IPS-11a (cell line): Measurements from ENCODE around the gene KRTAP5-6.

ENCODE experiments used
- H3K4me3 ChIP-seq: one replicate; pipeline ENCODE4 v1.5.1; 2013; ENCODE audit warnings: low read depth, low read length, control low read depth

KRTAP5-6 gene

DNA sequence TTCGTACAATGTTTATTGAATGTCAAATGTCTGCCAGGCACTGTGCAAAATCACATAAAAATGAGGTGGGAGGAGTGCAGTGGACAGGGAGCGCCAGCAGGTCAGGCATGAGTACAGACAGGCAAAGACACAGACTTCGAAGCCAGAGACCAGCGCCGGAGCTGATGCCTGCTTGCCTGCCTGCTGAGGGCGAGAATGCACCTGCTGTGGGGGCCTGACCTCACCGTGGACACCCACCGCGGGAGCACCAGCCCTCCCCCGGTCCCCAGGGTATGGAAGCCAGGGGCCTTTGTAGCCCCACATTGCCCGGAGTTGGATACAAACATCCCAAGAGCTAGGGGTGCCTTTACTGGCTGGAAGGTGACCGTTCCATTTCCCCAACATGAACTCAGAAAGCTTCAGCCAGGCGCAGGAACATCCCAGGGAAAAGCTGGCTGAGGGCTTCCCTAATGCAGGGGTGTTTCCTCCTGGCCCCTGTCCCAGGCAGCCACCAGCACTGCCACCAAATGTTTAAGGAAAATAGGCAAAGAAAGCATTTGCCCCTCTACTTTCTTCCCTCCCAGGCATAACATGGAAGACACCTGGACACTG, 35.5 kb downstream of the KRTAP5-6 start:
- no peak overlapping the region for H3K4me3 ChIP-seq

DNA sequence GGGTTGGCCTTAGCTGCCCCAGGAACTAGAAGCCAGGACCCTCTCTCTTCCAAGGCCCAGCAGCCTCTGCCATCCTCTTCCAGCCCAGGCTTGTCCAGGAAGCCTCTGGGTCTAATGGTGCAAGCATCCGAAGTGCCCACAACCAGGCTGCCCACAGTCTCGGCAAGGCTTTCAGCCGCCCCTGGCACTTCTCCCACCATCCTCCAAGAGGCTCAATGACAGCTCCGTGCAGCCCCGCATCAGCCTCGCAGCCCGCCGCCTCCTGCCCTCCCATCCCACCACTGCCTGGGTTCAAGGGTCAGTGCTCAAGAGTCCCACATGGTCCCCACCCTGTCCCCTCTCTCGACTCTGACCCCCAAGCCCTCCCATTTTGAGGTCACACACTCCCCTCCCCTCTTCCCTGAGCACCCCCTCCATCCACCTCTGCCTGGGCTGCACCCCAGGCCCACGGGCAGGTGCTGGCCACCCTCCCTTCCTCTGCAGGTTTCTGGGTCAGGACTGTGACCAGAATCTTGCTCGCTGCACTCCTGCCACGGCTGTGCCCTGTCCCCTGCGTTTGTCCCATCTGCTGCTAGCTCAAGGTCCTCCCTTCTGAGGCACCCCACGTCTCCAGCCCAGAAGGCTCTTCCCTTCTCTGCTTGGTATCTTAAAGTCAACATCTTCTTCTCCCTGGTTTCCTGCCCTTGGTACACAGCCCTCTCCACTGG, 36.2 kb downstream of the KRTAP5-6 start:
- no peak overlapping the region for H3K4me3 ChIP-seq

DNA sequence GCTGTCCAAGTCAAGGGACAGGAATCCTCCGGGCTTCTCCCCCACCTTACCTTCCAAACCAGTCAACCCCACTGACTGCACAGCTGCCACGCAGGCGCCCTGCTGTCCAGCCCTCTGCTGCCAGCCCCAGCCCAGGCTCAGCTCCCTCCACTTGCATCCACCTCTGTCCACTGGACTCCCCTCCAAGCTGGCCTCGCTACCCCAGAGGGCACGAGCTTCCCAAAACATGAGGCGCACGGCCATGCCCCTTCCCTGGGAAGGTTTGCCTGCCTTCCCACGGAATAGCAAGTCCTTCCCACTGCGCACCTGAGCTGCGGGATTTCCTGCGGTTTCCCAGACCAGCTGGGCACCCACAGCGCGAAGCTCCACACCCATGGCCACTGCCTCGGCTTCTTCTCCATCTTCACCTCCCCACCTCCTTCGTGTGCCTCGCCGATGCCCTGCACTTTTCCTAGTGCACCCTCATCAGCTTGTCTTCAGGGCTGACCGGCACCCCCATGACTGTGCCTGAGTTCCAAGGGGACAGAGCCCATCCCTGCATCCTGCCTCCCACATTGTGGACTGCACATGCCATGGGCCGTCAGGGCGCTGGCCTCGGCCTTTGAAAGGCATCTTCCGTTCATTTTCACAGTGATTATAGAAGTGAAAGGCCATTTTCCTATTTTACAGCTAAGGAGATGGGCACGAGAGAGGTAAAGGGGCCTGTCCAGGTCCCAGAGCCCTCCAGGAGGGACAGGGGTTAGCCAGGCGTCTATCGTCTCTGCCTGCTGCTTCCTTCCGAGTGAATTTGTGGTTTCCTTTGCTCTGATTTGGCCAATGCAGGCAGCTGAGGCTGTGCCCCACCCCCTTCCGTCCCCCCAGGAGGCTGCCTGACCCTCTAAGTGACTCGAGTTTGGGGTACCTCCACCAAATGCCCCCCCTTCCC, 37.0 kb downstream of the KRTAP5-6 start:
- no peak overlapping the region for H3K4me3 ChIP-seq

DNA sequence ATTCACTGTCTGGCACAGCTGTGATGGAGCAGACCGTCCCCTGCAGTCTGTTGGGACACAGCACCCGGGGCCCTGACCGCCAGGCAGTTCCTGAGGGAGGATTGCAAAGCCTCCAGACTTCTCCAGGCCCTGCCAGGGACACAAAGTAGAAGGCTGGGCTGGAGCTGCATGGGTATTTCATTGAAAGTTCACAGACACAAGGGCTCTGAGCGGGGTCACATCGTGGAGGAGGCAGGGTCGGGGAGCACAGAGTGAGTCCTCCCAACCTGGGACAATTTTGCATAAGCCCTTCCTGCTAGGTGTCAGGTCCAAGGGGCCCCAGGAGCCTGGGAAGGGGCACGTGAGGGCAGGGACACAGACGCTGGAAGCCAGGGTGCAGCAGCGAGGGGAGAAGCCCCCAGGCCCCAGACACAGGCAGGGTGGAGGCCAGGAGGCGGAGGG, 37.7 kb downstream of the KRTAP5-6 start:
- H3K4me3 ChIP-seq: no peak overlapping the region

GRCh38 chr11:1735271-1735670, 38.3 kb downstream of the KRTAP5-6 start:
- H3K4me3 ChIP-seq: no peak overlapping the region

DNA sequence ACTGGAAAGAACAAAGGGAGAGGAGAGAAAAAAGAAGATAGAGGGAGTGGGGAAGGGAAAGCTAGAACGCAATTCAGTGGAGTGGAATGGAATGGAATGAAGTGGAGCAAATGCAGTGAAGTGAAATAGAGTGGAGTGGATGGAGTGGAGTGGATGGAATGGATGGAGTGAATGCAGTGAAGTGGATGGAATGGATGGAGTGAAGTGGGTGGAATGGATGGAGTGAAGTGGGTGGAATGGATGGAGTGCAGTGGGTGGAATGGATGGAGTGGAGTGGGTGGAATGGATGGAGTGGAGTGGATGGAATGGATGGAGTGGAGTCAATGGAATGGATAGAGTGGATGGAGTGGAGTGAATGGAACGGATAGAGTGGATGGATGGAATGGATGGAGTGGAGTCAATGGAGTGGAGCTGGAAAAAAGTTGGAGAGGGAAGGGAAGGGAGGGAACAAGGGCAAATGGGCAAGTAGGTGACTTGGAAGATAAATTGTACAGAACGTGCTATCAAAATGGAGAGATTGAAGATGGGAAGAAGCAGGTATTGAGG, 39.5 kb downstream of the KRTAP5-6 start:
- H3K4me3 ChIP-seq: no peak overlapping the region

DNA sequence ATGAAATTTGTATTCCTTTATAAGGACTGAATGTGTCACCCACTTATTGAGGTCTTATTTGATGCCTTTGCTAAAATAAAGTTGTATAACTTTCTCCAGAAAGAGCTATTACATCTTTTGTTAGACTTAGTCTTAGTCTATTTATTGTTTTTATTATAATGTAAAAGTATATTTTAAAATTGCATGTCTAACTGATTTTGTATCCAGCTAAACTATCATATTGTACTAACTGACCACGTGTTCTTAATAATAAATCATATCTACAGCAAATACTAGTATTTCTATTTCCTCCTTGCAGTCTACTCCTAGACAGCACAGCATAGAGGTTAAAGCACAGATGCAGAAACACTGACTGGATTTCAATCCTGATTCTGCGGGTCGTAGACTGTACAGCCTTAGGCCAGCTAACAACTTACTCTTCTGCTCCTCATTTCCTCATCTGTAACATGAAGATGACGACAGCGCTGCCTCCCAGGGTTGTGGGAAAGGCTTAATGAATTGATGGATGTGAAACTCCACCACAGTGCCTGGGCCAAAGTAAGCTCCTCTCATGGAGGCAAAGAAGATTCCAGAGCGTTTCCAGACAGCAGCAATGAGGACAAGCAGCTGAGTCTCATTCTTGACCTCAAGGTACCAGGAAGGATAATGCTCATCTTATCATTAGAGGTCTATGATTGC, 40.2 kb downstream of the KRTAP5-6 start:
- no peak overlapping the region for H3K4me3 ChIP-seq

- H3K4me3 ChIP-seq: no peak overlapping the region
These were observed 41.4 kb downstream of the KRTAP5-6 start for GRCh38 chr11:1738380-1738779.

DNA sequence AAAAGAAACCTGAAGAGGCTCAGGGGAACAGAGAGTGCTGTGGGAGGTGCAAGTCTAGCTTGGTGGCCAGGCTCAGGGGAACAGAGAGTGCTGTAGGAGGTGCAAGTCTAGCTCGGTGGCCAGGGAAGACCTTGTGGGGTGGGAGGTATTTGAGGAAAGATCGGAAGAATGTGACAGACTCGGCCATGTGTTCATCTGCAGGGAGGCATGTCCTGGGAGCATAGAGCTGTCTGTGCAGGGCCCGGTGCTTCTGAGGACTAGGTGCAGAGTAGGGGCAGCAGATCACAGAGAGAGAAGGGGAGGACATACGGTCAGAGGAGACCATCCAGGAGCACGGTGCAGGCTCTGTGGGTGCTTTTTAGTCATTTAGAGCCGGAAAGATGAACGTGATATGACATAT, 42.6 kb downstream of the KRTAP5-6 start:
- H3K4me3 ChIP-seq: no peak overlapping the region

DNA sequence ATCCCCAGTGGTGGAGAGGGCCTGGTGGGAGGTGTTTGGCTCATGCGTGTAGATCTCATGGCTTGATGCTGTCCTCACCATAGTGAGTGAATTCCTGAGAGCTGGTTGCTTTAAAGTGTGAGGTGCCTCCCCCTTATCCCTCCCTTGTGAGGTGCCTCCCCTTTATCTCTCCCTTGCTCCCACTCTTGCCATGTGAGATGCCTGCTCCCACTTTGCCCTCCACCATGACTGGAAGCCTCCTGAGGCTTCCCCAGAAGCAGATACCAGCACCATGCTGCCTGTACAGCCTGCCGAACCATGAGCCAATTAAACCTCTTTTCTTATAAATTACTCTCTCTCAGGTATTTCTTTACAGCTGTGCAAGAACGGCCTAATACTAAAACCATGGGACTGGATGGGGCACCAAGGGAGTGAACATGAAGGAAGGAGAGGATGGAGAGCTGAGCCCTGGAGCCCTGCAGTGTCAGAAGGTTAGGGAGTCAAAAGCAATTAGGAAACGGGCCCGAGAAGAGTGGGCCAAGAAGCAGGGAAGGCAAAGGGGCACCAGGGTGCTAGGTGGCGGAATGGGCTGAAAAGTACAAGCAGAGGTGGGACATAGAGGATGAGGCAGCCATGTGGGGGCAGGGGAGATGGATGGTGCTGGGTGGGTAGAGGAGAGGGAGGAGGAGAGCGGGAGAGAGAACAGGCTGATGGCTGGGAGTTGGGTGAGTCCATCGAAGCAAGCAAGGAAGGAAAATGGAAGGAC, 44.0 kb downstream of the KRTAP5-6 start:
- no peak overlapping the region for H3K4me3 ChIP-seq

GRCh38 chr11:1741741-1742140, 44.7 kb downstream of the KRTAP5-6 start:
- H3K4me3 ChIP-seq: no peak overlapping the region

DNA sequence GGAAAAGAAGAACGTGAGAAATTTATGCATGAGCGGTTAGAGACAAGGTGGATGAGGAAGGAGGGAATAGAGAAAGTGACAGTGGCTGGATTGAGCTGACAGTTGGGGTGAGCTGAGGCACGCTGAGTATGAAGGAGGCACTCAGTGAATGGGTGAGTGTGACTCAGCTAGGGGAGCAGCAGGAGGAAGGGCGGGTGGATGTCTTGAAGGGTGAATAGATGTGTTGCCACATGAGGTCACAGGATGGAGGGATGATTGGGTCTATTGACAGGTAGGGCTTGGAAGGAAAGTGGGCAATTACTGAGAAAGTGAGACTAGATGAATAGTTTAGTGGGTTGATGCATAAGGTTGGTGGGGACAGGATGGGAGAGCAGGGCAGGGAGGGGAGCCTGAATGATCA, 45.4 kb downstream of the KRTAP5-6 start:
- no peak overlapping the region for H3K4me3 ChIP-seq

GRCh38 chr11:1742869-1743584, 46.0 kb downstream of the KRTAP5-6 start:
- no peak overlapping the region for H3K4me3 ChIP-seq

- H3K4me3 ChIP-seq: no peak overlapping the region
These were observed 46.7 kb downstream of the KRTAP5-6 start for GRCh38 chr11:1743585-1744136.

DNA sequence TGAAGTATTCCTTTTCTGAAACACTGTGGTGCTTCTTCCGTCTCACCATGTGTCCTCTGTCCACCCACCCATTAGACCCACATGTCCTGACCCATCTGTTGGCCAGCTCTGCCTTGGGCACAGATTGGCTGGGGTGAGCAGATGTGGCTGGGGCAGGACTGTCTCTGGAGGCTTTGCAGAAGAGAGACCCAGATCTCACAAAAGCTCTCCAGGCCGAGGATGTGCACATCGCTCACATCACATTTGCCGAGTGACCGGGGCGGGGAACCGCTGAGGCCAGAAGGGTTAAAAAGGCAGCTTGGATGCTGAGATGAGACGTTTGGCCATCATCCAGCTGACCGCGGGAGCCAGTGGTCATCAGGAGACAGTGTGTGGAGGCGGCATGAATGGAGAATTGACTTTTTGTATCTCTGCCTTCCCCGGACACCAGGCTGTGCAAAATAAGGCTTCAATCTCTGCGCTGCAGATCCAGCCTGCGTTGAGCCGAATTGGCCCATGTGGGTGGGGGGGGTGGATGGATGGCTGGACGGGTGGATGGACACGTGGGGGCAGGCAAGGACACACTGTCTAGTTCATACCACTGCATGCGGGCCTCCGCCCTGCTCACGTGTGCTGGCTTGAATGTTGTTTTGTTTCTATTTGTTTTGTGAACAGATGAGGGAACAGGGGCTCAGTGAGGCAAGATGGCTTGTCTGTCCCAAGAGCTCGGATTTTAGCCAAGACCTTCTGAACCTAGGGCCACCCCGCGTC, 47.3 kb downstream of the KRTAP5-6 start:
- H3K4me3 ChIP-seq: no peak overlapping the region

DNA sequence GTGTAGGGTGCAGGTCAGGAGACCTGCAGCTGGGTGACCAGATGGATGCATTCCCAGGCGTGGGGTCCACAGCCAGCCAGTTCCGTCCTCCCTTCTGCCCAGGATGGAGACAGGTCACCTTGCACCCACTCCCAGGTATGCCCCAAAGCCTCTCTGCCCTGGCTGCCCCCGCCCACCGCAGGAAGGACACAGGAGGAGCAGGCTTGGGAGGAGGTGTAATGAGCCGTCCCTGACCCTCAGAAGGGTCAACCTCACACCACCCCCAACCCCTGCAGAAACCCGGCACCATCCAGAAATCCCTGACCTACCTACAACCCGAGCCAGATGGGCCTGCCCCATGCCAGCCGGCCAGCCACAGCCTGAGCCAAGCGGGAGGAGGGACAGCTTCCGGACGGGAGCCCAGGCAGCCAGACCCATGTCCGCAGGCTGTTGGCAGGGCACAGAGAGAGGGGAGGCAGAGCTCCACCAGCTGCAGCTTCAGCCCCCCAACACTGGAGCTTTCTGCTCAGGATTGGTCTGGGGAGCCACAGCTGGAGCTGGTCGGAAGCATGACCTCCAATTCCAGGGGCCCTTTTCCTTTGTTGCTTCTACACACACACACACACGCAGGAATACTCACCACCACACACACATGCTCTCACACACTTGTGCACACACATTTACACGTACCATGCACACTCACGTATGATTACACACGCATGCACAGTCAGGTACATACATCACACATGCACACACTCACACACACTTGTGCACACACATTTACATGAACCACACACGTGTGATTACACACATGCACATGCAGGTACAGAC, 48.1 kb downstream of the KRTAP5-6 start:
- no peak overlapping the region for H3K4me3 ChIP-seq

DNA sequence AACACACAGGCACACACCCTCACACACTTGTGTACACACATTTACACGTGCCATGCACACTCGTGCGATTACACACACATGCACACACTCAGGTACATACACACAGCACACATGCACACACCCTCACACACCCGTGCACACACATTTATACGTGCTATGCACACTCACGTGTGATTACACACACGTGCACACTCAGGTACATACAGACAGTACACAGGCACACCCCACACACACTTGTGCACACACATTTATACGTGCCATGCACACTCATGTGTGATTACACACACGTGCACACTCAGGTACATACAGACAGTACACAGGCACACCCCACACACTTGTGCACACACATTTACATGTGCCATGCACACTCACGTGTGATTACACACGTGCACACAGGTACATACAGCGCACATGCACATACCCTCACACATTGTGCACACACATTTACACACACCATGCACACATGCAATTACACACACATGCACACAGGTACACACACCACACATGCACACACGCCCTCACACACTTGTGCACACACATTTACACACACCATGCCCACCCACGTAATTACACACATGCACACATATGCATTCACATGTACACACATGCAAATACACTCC, 48.8 kb downstream of the KRTAP5-6 start:
- no peak overlapping the region for H3K4me3 ChIP-seq
